Stimulated activated CD8-positive, alpha-beta memory T cell treated with anti-CD3 and anti-CD28 coated beads, Interleukin-2, amount 100 ng/mL, for 48 hours (primary cell): ENCODE measurements around the gene PLCL2.
"Not testable (repeated sequence)": the region's sequence is repeated elsewhere in the genome, so short reads cannot be mapped to it uniquely, and the experiment has no call there.

ENCODE experiments used
- DNase-seq, 2 donors: peaks; one replicate each; pipeline ENCODE4 v3.0.0-alpha.2; 2020; ENCODE audit warnings: low read depth in 2 of 2

Gene PLCL2

DNA sequence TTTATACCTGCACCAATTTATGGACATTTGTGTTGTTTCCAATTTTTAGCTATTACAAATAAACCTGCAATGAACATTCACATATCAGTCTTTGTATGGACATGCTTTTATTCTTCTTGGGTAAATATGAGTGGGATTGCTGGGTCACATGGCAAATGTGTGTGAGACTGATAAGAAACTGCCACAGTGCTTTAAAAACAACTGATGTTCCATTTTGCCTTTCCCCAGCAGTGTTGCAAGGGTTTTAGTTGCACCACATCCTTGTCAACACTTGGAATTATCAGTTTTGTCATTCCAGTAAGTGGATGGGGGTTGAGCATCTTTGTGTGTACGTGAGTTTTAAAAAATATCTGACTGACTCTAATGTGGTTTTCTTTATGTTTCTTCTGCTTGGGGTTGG is 191.2 kb downstream of the PLCL2 start:
- DNase-seq, result no peak

DNA sequence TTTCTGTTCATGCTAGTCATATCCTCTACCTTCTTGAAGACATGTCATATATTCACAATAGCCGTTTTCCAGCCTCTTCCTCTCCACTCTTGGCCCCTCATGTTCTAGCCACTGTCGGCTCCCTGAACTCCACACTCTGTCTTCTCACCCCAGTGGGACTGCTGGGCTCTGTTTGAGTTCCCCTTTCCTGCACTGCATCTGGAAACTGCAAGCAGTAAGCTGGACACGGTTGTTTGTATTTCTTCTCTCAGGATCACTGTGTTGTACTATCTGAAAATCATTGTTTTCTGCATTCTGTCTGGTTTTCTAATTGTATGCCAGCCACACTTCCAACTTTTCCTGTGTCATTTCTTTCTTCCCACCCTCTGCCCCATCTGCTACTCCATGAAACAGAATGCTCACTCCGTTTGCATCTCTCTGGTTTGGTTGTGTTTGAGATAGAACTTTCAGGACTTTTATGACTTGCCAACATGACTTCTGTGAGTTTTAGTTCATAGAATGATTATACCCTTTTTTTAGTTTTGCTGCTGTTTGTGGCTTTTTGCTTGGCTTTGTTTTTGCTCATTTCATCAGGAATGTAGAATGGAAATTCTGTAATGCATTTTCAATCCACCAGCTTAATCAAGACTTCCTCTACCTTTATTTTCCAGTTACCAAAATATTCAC is 192.3 kb downstream of the PLCL2 start:
- no peak for DNase-seq

DNA sequence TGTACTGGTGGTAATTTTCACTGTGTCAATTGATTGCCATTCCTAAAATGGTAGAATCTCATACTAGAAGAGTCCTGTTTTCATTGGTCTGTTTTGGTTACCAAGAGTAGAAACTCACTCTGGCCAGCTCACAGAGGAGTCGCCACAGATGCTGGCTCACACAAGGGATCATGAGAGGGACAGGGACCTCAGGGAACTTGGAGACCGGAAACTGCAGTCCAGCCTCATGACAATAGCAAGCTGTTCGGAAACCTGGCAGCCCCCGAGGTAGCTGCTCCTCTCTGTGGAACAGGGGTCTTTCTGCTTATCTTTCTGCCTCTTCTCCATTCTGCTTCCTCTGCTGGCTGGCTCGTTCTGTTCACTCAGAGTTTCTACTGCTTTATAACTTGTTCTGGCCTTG is 192.9 kb downstream of the PLCL2 start:
- DNase-seq, result no peak

DNA sequence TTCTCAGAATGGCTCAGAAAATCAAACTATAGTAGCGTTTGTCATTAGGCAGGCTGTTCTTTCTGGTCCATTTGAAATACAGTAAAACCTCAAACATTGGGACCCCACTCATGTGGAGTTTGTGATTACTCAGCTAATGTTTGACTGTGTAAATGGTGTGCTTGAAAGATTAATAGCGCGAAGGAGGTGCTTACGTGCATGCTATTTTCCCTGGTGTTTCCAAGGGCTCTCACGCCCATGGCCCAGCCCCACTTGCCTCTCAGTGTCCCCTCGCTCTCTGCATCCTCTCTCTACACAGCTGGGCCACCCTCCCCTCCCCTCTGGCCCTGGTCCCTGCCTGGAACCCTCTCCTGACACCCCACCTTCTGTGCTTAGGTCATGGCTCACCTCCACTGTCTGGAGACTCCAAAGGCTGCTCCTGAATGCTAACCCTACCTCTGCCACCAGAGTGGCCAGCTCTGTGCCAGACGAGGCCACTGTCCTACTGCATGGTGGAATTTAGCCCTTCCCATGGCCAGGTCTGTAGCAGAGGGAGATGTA is 194.2 kb downstream of the PLCL2 start:
- no peak for DNase-seq

DNA sequence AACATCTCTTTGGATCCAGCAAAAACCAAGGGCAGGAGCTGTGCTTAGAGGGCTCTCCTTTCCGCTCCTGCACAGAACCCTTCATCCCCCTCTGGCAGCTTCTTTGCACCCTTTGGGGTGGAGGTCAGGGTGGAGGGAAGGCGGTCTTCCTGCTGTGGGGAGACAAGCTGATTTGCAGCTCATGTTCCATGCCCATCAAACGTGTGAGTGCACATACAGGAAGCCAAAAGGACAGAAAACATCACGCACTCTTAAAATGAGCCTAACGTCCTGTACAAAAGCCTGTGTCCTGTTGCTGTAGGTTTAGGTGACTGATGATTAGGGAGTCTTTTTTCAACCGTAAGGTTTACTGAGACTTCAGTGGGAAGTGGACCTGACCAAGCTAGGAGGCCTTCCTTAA is 195.2 kb downstream of the PLCL2 start:
- DNase-seq, result no peak

DNA sequence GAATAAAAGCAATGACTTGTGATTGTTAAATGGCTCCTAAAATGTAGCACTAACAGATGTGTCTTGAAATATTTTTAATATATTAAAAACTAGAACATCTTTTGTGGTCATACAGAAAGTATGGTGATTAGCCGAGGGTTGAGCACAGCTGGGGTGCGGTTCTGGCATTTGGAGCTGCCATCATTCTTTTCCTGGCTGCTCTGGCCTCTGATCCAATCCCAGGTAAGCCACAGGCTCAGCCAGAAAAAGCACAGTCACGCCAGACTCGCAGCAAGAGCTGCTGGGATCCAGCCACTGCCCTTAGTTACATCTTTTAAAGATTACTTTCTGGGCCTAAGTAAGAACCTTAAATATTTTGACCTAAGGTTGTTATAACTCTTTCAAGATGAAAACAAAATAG is 196.8 kb downstream of the PLCL2 start:
- no peak for DNase-seq

DNA sequence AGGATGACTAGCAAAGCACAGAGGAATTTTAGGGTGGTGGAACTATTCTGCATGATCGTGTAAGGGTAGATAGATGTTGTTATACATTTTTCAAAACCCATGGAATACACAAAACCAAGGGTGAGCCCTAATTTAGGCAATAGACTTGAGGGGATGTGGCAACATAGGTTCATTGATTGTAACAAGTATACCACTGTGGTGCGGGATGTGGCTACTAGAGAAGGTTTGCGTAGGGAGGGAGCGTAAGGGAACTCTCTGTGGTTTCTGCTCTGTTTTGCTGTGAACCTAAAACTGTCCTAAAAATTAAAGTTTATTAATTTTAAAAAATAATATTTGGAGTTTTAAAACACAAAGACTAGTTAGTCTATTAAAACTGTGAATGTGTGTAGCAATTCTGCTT is 202.8 kb downstream of the PLCL2 start:
- no peak for DNase-seq

- DNase-seq, result no peak
Observed at GRCh38 chr3:17088017-17088416, 203.3 kb downstream of the PLCL2 start.

GRCh38 chr3:17088602-17089313 is 204.0 kb downstream of the PLCL2 start:
- peak; percentile 24 to 27 for DNase-seq

- DNase-seq, result no peak
Observed at GRCh38 chr3:17089314-17089700, 204.6 kb downstream of the PLCL2 start.

DNA sequence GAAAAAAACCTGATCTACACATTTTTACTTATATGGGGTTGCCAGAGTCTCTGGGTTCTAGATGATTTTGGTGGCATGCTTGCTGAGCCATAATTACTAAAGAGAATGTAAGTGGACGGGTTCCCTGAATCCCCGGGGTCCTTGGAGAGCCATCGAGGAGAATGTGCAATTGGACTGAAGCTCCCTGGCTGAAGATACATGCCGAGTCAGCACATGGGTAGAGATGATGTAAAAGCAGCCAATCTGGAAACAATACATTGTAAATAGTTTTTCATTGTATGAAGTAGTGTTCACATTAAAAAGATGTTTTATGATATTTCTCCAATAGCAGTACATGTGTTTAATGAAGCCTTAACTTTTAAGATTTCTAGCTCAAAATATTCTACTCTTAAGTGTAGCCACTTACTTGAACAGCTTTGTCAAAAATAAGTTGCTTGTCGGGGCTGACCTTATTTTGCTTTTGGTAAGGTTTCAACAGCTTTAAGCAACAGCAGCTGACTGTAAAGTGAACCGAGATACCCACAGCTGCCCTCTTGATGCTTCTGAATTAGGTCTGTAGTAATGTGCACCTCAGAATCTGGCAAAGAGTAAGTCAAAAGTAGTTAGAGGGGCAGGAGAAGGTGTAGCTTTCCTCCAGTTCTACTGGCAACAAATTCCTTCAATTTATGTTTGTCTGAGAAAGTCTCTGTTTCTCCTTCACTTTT is 205.7 kb downstream of the PLCL2 start:
- no peak for DNase-seq

DNA sequence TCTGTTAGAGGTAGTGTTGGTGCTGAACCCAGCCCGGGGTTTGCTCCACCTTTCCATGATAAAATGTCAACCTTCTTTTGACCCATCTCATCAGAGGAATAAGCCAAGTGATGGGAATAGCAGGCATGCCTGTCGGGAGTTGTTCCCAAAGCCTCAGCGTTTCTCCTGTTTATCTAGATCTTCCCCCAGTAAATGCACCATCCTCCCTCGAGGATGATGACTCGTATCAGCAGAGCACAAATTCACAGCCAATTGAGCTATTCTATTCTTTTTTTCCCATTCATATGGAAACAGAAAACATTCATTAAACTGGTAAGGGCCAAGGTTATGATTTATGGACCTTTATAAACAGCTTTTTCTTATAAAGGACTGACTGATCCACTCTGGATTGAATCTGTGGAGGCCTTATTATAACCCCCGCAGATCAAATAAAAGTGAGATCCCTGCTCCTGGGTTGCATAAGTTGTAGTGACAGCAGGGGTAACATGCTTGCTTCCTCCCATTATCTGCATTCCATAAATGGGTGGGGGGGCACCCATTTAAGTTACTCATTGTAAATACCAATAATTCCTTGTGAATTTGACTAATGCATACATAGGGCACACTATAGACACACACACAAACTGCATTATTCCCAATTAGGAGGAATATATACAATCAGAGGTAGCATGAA is 207.3 kb downstream of the PLCL2 start:
- DNase-seq, result no peak

DNA sequence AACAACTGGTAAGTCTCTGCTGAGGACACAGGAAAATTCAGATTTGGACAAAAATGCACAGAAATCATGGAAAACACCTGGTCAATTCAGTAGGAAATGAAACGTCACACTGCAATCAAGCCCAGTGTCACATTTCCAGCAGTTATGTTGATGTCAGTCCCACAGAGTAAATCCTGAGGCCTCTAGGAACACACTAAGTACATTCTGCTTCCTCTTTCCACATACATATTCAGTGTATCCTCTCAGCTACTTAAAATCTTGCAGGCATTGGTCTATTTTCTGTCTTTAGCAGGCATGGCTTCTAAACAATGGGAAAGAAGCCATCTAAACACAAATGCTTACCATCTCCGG is 207.8 kb downstream of the PLCL2 start:
- no peak for DNase-seq

DNA sequence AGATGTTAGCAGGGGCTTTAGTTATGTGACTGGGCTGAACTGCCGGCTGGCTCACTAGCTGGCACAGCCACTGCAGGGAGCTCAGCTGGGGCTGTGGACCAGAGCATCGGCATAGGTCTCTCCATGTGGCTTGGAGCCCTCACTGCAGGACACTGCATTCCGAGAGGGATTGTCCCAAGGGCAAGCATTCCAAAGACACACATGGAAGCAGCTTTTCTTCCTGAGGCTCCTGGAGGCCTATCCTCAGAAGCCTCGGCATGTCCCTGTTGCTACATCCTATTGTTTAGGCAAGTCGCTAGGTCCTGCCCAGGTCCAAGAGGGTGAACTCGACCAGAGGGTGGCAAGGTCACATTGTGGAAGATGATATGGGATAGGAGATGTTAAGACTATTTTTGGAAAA is 209.8 kb downstream of the PLCL2 start:
- DNase-seq, result no peak

GRCh38 chr3:17103579-17103978 is 218.8 kb downstream of the PLCL2 start:
- DNase-seq, result no peak

- not testable (repeated sequence) for DNase-seq
Observed at GRCh38 chr3:17106801-17107200, 222.0 kb downstream of the PLCL2 start.

DNA sequence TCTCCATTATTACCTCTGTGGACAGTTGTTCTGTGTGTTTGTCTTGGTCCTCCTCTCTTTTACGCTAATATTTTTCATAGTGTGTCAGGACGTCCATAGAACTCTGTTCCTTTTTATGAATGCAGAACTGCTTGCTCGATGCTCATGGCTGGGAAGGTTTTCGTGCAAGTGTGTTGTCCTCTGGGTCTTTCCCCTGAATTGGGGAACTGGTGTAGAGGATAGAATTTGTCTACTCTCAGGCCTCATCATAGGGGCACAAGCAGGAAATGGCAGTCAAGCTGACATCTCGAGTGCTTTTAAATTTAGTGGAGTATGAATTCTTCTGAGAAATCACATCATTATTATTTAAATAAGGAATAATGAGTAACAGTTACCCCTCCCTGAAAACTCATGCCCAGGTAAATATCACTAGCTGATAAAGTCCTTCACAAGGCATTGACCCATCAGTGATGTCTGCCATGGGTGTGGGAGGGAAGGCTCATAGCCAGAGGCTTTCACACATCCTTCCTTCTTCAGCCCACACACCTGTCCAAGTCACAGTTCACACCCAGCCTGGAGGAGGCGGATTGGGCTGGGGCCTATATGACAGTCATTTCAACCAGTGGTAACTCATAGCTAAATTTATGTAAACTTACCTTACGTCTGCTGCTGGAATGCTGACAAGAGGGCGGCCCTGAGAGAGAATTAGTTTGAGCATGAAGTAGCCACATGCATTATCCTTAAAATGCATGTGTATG is 226.1 kb downstream of the PLCL2 start:
- DNase-seq, result peak in 1 of 2 donors; percentile 3

DNA sequence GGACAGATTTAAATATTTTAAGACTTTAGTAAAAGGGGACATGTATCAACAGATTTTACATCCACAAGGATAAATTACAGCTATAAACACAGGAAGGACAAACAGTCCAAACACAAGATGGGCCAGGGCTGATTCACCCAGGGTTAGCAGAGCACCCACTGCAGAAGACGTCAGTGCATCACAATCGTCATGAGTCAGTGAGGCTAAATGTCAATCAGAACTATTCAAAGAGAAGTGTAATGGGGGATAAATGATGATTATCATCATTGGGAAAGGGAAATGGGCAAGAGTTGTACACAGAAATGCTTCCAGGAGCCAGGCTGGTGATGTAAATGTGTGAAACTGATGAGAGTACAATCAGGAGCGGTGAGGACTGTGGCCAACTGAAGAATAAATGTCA is 226.8 kb downstream of the PLCL2 start:
- DNase-seq, result no peak

GRCh38 chr3:17115186-17115585 is 230.4 kb downstream of the PLCL2 start:
- DNase-seq, result no peak

GRCh38 chr3:17116007-17116600 is 231.3 kb downstream of the PLCL2 start:
- DNase-seq, result no peak

DNA sequence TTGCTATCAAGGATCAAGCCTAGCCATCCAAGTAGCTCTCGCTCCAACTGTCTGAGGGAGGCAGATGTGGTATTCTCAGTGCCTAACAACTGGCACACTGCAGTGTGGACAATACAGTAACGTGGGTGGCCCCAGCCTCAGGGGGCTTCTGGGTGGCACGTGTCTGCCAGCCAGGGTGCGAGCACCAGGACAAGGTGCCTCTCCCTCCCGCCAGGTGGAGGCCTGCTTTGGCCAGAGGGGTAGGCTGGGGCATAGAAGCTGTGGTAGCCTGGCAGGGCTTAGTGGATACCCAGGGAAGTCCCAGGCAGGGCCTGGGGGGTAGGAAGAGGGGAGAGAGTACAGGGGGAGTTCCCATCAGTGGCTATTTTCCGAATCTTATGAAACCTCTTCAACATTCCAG is 234.0 kb downstream of the PLCL2 start:
- DNase-seq, result no peak
